ENCODE measurements around the gene GULP1.

Gene GULP1

GRCh38 chr2:188303363-188304031 is 11.8 kb downstream of the GULP1 start:
- TF ChIP-seq POLR2A (IDR thresholded peaks at IDR 0.05; ENCODE audit: low read length) (no peak), GATA1 (IDR thresholded peaks at IDR 0.05; ENCODE audit: low read depth, low read length) (no peak)
- DNase-seq: no peak

- TF ChIP-seq POLR2A (IDR thresholded peaks at IDR 0.05; ENCODE audit: low read length) (no peak), GATA1 (IDR thresholded peaks at IDR 0.05; ENCODE audit: low read depth, low read length) (no peak)
- DNase-seq: no peak
These were observed 13.6 kb downstream of the GULP1 start for GRCh38 chr2:188305271-188305670.

- no peak for TF ChIP-seq POLR2A (IDR thresholded peaks at IDR 0.05; ENCODE audit: low read length)
- TF ChIP-seq GATA1 (IDR thresholded peaks at IDR 0.05; ENCODE audit: low read depth, low read length): no peak
- DNase-seq: no peak
These were observed 14.6 kb downstream of the GULP1 start for GRCh38 chr2:188306271-188306670.

GRCh38 chr2:188307850-188308283 is 16.2 kb downstream of the GULP1 start:
- TF ChIP-seq GATA1 (IDR thresholded peaks at IDR 0.05; ENCODE audit: low read depth, low read length) (no peak), POLR2A (IDR thresholded peaks at IDR 0.05; ENCODE audit: low read length) (no peak)
- no peak for DNase-seq

- TF ChIP-seq POLR2A (IDR thresholded peaks at IDR 0.05; ENCODE audit: low read length) (no peak), GATA1 (IDR thresholded peaks at IDR 0.05; ENCODE audit: low read depth, low read length) (no peak)
- DNase-seq: no peak
These were observed 16.8 kb downstream of the GULP1 start for GRCh38 chr2:188308483-188308882.

GRCh38 chr2:188309364-188309763 is 17.7 kb downstream of the GULP1 start:
- no peak for DNase-seq
- TF ChIP-seq POLR2A (IDR thresholded peaks at IDR 0.05; ENCODE audit: low read length) (no peak), GATA1 (IDR thresholded peaks at IDR 0.05; ENCODE audit: low read depth, low read length) (no peak)

GRCh38 chr2:188314314-188315054 is 22.8 kb downstream of the GULP1 start:
- no peak for DNase-seq
- TF ChIP-seq POLR2A (IDR thresholded peaks at IDR 0.05; ENCODE audit: low read length) (no peak), GATA1 (IDR thresholded peaks at IDR 0.05; ENCODE audit: low read depth, low read length) (no peak)

- TF ChIP-seq POLR2A (IDR thresholded peaks at IDR 0.05; ENCODE audit: low read length) (no peak), GATA1 (IDR thresholded peaks at IDR 0.05; ENCODE audit: low read depth, low read length) (no peak)
- DNase-seq: no peak
These were observed 24.1 kb downstream of the GULP1 start for GRCh38 chr2:188315750-188316149.

GRCh38 chr2:188316342-188316741 is 24.7 kb downstream of the GULP1 start:
- TF ChIP-seq GATA1 (IDR thresholded peaks at IDR 0.05; ENCODE audit: low read depth, low read length) (no peak), POLR2A (IDR thresholded peaks at IDR 0.05; ENCODE audit: low read length) (no peak)
- no peak for DNase-seq

- no peak for TF ChIP-seq POLR2A (IDR thresholded peaks at IDR 0.05; ENCODE audit: low read length)
- no peak for TF ChIP-seq GATA1 (IDR thresholded peaks at IDR 0.05; ENCODE audit: low read depth, low read length)
- DNase-seq: no peak
These were observed 25.2 kb downstream of the GULP1 start for GRCh38 chr2:188316791-188317423.

- TF ChIP-seq GATA1 (IDR thresholded peaks at IDR 0.05; ENCODE audit: low read depth, low read length): no peak
- no peak for TF ChIP-seq POLR2A (IDR thresholded peaks at IDR 0.05; ENCODE audit: low read length)
- no peak for DNase-seq
These were observed 26.6 kb downstream of the GULP1 start for GRCh38 chr2:188318161-188318749.

GRCh38 chr2:188319838-188320237 is 28.2 kb downstream of the GULP1 start:
- DNase-seq: no peak
- TF ChIP-seq GATA1 (IDR thresholded peaks at IDR 0.05; ENCODE audit: low read depth, low read length) (no peak), POLR2A (IDR thresholded peaks at IDR 0.05; ENCODE audit: low read length) (no peak)

GRCh38 chr2:188320861-188321260 is 29.2 kb downstream of the GULP1 start:
- no peak for TF ChIP-seq POLR2A (IDR thresholded peaks at IDR 0.05; ENCODE audit: low read length)
- TF ChIP-seq GATA1 (IDR thresholded peaks at IDR 0.05; ENCODE audit: low read depth, low read length): no peak
- no peak for DNase-seq

All from erythroblast (primary cell).